Osteoblast (primary cell): ENCODE data around the gene DSC1. TPM values are rescaled to one million over a fixed set of nuclear protein-coding genes. Genes with fewer than 3 reads are reported as not detected.
"Not testable (repeated sequence)": the region's sequence is repeated elsewhere in the genome, so short reads cannot be mapped to it uniquely, and the experiment has no call there.

ENCODE experiments used
- DNase-seq: peaks from one replicate; pipeline ENCODE4 v3.0.0; 2011; ENCODE audit warnings: low spot score, mixed read lengths; ENCODE audit not compliant: insufficient read length; ENCODE audit errors: missing footprints
- H2AFZ ChIP-seq: 2 replicates; pipeline ENCODE4 v1.6.0; 2011; ENCODE audit warnings: mild to moderate bottlenecking, low read length
- H3K27ac ChIP-seq: 2 replicates; pipeline ENCODE4 v1.5.1; 2011; ENCODE audit warnings: mild to moderate bottlenecking, low read depth, low read length, moderate library complexity
- H3K27me3 ChIP-seq: 2 replicates; pipeline ENCODE4 v1.6.0; 2012; ENCODE audit warnings: mild to moderate bottlenecking, control low read depth, inconsistent platforms, low read length, moderate library complexity; ENCODE audit not compliant: insufficient read depth
- H3K36me3 ChIP-seq: 2 replicates; pipeline ENCODE4 v1.5.1; 2011; ENCODE audit warnings: mild to moderate bottlenecking, low read length, control low read depth, moderate library complexity; ENCODE audit not compliant: insufficient read depth
- H3K4me1 ChIP-seq: 2 replicates; pipeline ENCODE4 v1.5.1; 2011; ENCODE audit warnings: mild to moderate bottlenecking, low read length, control low read depth, moderate library complexity; ENCODE audit not compliant: insufficient read depth
- H3K4me2 ChIP-seq: 2 replicates; pipeline ENCODE4 v1.6.0; 2011; ENCODE audit warnings: mild to moderate bottlenecking, low read length; ENCODE audit not compliant: insufficient read depth
- H3K4me3 ChIP-seq: fragments of 200-600 bp; sonication (generic); 3 replicates; pipeline ENCODE4 v1.5.1; 2012; ENCODE audit warnings: mild to moderate bottlenecking, low read length, inconsistent platforms; ENCODE audit not compliant: insufficient read depth
- H3K79me2 ChIP-seq: 2 replicates; pipeline ENCODE4 v1.6.0; 2012; ENCODE audit warnings: mild to moderate bottlenecking, low read length, control low read depth, inconsistent platforms; ENCODE audit not compliant: insufficient read depth
- H3K9me3 ChIP-seq: 2 replicates; pipeline ENCODE4 v1.5.1; 2011; ENCODE audit warnings: low read depth, low read length, control low read depth
- H4K20me1 ChIP-seq: 2 replicates; pipeline ENCODE4 v1.6.0; 2012; ENCODE audit warnings: mild to moderate bottlenecking, low read length, control low read depth; ENCODE audit not compliant: insufficient read depth
- CTCF ChIP-seq: IDR thresholded peaks from 2 replicates; pipeline ENCODE4 v1.5.1; 2011; ENCODE audit warnings: mild to moderate bottlenecking, low read depth, low read length, moderate library complexity; ENCODE audit errors: extremely low read depth
- total RNA-seq: library from RNA; depleted of rRNA; stranded (reverse); fragments of >200 nt; gene quantifications from 2 replicates; pipeline ENCODE4 v1.2.3, GENCODE V29; 2012

DSC1 gene
- total RNA-seq, 1 donor: not detected

DNA sequence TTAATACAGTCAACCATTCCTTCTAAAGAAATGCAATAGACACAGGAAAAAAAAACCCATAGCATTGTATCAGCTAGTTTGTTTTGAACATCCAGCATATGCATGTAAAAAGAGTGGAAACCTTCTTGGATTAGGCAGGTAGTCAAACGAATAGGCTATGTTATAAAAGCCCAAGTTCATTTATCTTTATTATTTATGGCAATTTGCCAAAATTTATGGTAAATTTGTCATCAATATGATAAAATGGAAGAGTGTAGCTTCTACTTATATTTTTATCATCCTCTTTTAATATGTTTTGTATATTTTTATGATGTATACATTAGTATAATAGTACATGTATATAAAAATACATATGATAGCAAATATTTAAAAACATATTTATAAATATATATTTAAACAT lies 23.9 kb downstream of the DSC1 start:
- H3K9me3 ChIP-seq: no peaks in the 10 kb centered on the region
- no peak for TF ChIP-seq CTCF
- H3K36me3 ChIP-seq: no peaks in the 10 kb centered on the region
- no peak overlapping the region for H2AFZ ChIP-seq
- no peaks in the 10 kb centered on the region for H3K27me3 ChIP-seq
- no peak for DNase-seq
- H3K4me2 ChIP-seq: no peak overlapping the region
- H3K4me3 ChIP-seq: no peak overlapping the region
- no peaks in the 10 kb centered on the region for H3K79me2 ChIP-seq
- H3K27ac ChIP-seq: no peak overlapping the region
- no peaks in the 10 kb centered on the region for H4K20me1 ChIP-seq
- no peaks in the 10 kb centered on the region for H3K4me1 ChIP-seq

DNA sequence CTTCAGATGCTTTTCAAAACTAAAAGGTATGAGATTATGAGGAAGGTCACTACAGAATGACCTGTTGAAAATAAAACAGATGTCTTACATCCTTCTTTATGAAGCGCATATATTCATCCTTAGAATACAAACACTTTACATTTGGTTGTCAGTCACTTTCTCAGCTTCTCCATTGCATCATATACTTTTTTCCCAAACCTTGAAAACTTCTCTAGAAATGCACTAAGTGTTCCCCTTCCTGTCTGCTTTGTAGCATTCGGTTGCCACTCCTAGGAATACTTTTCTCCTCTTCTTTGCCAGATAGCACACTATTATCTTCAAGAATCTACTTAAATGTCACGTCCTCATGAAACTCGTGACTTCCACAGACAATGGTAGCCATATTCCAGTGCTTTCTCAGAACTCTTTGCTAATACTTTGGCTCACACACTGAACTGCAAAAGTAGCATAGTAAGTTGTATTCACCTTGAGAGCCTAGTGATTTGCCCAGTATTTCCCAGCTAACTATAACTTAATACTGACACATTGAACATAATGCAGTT lies 27.6 kb downstream of the DSC1 start:
- H3K9me3 ChIP-seq: no peaks in the 10 kb centered on the region
- no peak overlapping the region for H3K27ac ChIP-seq
- no peak overlapping the region for H2AFZ ChIP-seq
- DNase-seq: no peak
- no peak overlapping the region for H3K4me3 ChIP-seq
- no peaks in the 10 kb centered on the region for H3K27me3 ChIP-seq
- H3K4me1 ChIP-seq: no peaks in the 10 kb centered on the region
- no peaks in the 10 kb centered on the region for H3K36me3 ChIP-seq
- H3K79me2 ChIP-seq: no peaks in the 10 kb centered on the region
- H4K20me1 ChIP-seq: no peaks in the 10 kb centered on the region
- no peak for TF ChIP-seq CTCF
- no peak overlapping the region for H3K4me2 ChIP-seq

- no peaks in the 10 kb centered on the region for H3K4me1 ChIP-seq
- no peak overlapping the region for H2AFZ ChIP-seq
- H3K79me2 ChIP-seq: no peaks in the 10 kb centered on the region
- H3K4me3 ChIP-seq: no peak overlapping the region
- H3K36me3 ChIP-seq: no peaks in the 10 kb centered on the region
- no peak overlapping the region for H3K4me2 ChIP-seq
- no peaks in the 10 kb centered on the region for H3K27me3 ChIP-seq
- no peaks in the 10 kb centered on the region for H4K20me1 ChIP-seq
- DNase-seq: no peak
- TF ChIP-seq CTCF: no peak
- no peak overlapping the region for H3K27ac ChIP-seq
- no peaks in the 10 kb centered on the region for H3K9me3 ChIP-seq
These were observed 33.1 kb downstream of the DSC1 start for GRCh38 chr18:31129398-31130115.

DNA sequence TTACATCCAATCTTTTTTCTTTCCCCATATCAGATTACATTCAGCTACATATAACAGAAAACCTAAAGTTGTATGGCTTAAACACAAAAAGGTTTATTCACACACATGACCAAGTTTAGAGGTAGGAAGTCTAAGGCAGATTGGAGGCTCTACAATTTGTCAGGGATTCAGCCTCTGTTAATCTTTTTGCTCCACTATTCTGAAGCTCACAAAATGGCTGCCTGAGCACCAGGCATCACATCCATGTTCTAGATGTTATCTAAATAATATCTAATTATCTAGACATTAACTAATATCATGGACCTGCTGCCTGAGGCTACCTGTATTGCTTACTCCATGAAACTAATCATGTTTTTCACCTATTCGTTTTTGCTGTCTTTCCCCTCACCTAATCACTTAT lies 36.8 kb downstream of the DSC1 start:
- Histone ChIP-seq H3K4me3 (no peak overlapping the region), H3K27me3 (no peaks in the 10 kb centered on the region), H3K9me3 (no peaks in the 10 kb centered on the region), H3K36me3 (no peaks in the 10 kb centered on the region), H4K20me1 (no peaks in the 10 kb centered on the region), H3K4me1 (no peaks in the 10 kb centered on the region), H3K4me2 (no peak overlapping the region), H2AFZ (no peak overlapping the region), H3K79me2 (no peaks in the 10 kb centered on the region), H3K27ac (no peak overlapping the region)
- no peak for TF ChIP-seq CTCF
- no peak for DNase-seq

DNA sequence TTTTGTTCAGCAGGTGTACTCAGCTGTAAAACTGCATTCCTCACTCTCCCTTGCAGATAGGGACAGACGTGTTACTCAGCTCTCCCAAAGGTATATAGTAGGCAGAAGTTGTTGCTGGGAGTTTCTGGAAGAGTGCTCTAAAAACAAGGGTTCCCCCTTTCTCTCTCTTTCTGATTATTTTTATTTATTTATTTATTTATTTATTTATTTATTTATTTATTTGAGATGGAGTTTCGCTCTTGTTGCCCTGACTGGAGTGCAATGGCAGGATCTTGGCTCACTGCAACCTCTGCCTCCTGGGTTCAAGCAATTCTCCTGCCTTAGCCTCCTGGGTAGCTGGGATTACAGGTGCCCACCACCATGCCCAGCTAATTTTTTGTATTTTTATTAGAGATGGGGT lies 39.5 kb downstream of the DSC1 start:
- H3K79me2 ChIP-seq, H3K4me3 ChIP-seq, H3K27me3 ChIP-seq, H4K20me1 ChIP-seq, H2AFZ ChIP-seq, H3K4me1 ChIP-seq, H3K27ac ChIP-seq, H3K4me2 ChIP-seq, DNase-seq, H3K9me3 ChIP-seq, H3K36me3 ChIP-seq: not testable (repeated sequence)
